SU-DHL-6 (cell line): Measurements from ENCODE around the gene SMARCAD1.

Experiments
- CTCF ChIP-seq: fragments of 200-600 bp; sonication (generic); IDR thresholded peaks from one replicate; pipeline ENCODE4 v1.5.1; 2017; ENCODE audit warnings: antibody characterized with exemption, mild to moderate bottlenecking, low read length, moderate library complexity; ENCODE audit not compliant: insufficient read depth, poor library complexity, severe bottlenecking
- EZH2phosphoT487 ChIP-seq: fragments of 200-600 bp; sonication (generic), shearing (Covaris generic); conservative IDR thresholded peaks from 2 replicates; pipeline ENCODE4 v1.6.1; 2018; ENCODE audit warnings: mild to moderate bottlenecking, antibody characterized with exemption, low read length, moderate library complexity, mixed read lengths

GRCh38 chr4:94276204-94276603, 68.5 kb downstream of the SMARCAD1 start:
- TF ChIP-seq CTCF (no peak), EZH2phosphoT487 (no peak)
